ENCODE measurements around the gene ATF6. TPM values are rescaled to one million over a fixed set of nuclear protein-coding genes. Genes with fewer than 3 reads are reported as not detected.

Gene ATF6
- total RNA-seq, 1 experiment from 2014 or later = 10.6 TPM

GRCh38 chr1:161718559-161719324 lies 47.4 kb upstream of the ATF6 start:
- H3K4me3 Mint-ChIP-seq = no peak overlapping the region
- no peak for TF ChIP-seq ARID4B (CRISPR knock-in tag; IDR thresholded peaks at IDR 0.05; ENCODE audit: borderline replicate concordance)
- no peak for TF ChIP-seq ZNF425 (CRISPR knock-in tag; conservative IDR thresholded peaks at IDR 0.05)
- no peak for TF ChIP-seq NR3C1 (CRISPR knock-in tag; conservative IDR thresholded peaks at IDR 0.05; ENCODE audit: low read depth)
- TF ChIP-seq FOXP4 (CRISPR knock-in tag; IDR thresholded peaks at IDR 0.05) = no peak
- TF ChIP-seq USF1 (CRISPR knock-in tag; IDR thresholded peaks at IDR 0.05) = no peak
- no peak for TF ChIP-seq NR1H2 (CRISPR knock-in tag; IDR thresholded peaks at IDR 0.05)
- no peak for TF ChIP-seq ZNF138 (CRISPR knock-in tag; conservative IDR thresholded peaks at IDR 0.05)
- no peak for TF ChIP-seq MYBL2 (CRISPR knock-in tag; IDR thresholded peaks at IDR 0.05)
- TF ChIP-seq NFE2L1 (CRISPR knock-in tag; IDR thresholded peaks at IDR 0.05) = no peak
- no peak for TF ChIP-seq ATF6 (CRISPR knock-in tag; IDR thresholded peaks at IDR 0.05)
- no peak for TF ChIP-seq TEAD1 (CRISPR knock-in tag; IDR thresholded peaks at IDR 0.05)
- no peak for TF ChIP-seq RORB (CRISPR knock-in tag; IDR thresholded peaks at IDR 0.05)
- TF ChIP-seq ZBTB43 (CRISPR knock-in tag; IDR thresholded peaks at IDR 0.05) = no peak
- H3K27me3 Mint-ChIP-seq (ENCODE audit: low read depth) = peaks cover 23% of the 10 kb centered on the region
- POLR2A ChIA-PET = no interaction called here
- no peaks in the 10 kb centered on the region for H3K9me3 Mint-ChIP-seq
- H3K36me3 Mint-ChIP-seq = no peaks in the 10 kb centered on the region
- DNase-seq (ENCODE audit: low spot score) (no peak), ATAC-seq (no peak)
- CTCF ChIA-PET = no interaction called here
- no peaks in the 10 kb centered on the region for H3K4me1 Mint-ChIP-seq
- H3K27ac Mint-ChIP-seq = no peak overlapping the region

Measured in WTC11 (cell line).